ENCODE results near the gene SERINC3.

The SERINC3 gene

GRCh38 chr20:44547419-44547818 lies 25.5 kb upstream of the SERINC3 start:
- Mint-ChIP-seq H3K4me3 (no peak overlapping the region), H3K4me1 (ENCODE audit: low read depth) (no peaks in the 10 kb centered on the region), H3K27ac (no peak overlapping the region), H3K27me3 (no peaks in the 10 kb centered on the region), H3K9me3 (no peaks in the 10 kb centered on the region), H3K36me3 (ENCODE audit: low read depth) (no peaks in the 10 kb centered on the region)
- intact Hi-C loops (cut with micrococcal nuclease) = no loop called here

GRCh38 chr20:44544263-44544662 lies 22.4 kb upstream of the SERINC3 start:
- Mint-ChIP-seq H3K27ac (no peak overlapping the region), H3K4me3 (no peak overlapping the region), H3K9me3 (no peaks in the 10 kb centered on the region), H3K27me3 (no peaks in the 10 kb centered on the region), H3K4me1 (ENCODE audit: low read depth) (peaks cover 7% of the 10 kb centered on the region), H3K36me3 (ENCODE audit: low read depth) (no peaks in the 10 kb centered on the region)
- intact Hi-C loops (cut with micrococcal nuclease) = no loop called here

- H3K36me3 Mint-ChIP-seq (ENCODE audit: low read depth) = no peaks in the 10 kb centered on the region
- H3K9me3 Mint-ChIP-seq = no peaks in the 10 kb centered on the region
- intact Hi-C loops (cut with micrococcal nuclease) = no loop called here
- H3K4me3 Mint-ChIP-seq = no peak overlapping the region
- peaks cover 7% of the 10 kb centered on the region for H3K4me1 Mint-ChIP-seq (ENCODE audit: low read depth)
- H3K27me3 Mint-ChIP-seq = peaks cover 3% of the 10 kb centered on the region
- H3K27ac Mint-ChIP-seq = no peak overlapping the region
These were observed 21.5 kb upstream of the SERINC3 start for GRCh38 chr20:44543358-44543757.

- Mint-ChIP-seq H3K4me1 (ENCODE audit: low read depth) (peaks cover 7% of the 10 kb centered on the region), H3K4me3 (no peak overlapping the region), H3K9me3 (no peaks in the 10 kb centered on the region), H3K27ac (no peak overlapping the region), H3K27me3 (peaks cover 3% of the 10 kb centered on the region), H3K36me3 (ENCODE audit: low read depth) (no peaks in the 10 kb centered on the region)
- intact Hi-C loops (cut with micrococcal nuclease) = no loop called here
These were observed 21.0 kb upstream of the SERINC3 start for GRCh38 chr20:44542890-44543289.

- no peaks in the 10 kb centered on the region for H3K36me3 Mint-ChIP-seq (ENCODE audit: low read depth)
- H3K27me3 Mint-ChIP-seq = peaks cover 3% of the 10 kb centered on the region
- H3K4me3 Mint-ChIP-seq = no peak overlapping the region
- intact Hi-C loops (cut with micrococcal nuclease) = no loop called here
- H3K4me1 Mint-ChIP-seq (ENCODE audit: low read depth) = peaks cover 7% of the 10 kb centered on the region
- H3K9me3 Mint-ChIP-seq = no peaks in the 10 kb centered on the region
- H3K27ac Mint-ChIP-seq = no peak overlapping the region
These were observed 20.1 kb upstream of the SERINC3 start for GRCh38 chr20:44541992-44542391.

GRCh38 chr20:44540834-44541233 lies 19.0 kb upstream of the SERINC3 start:
- intact Hi-C loops (cut with micrococcal nuclease) = no loop called here
- Mint-ChIP-seq H3K36me3 (ENCODE audit: low read depth) (no peaks in the 10 kb centered on the region), H3K4me3 (no peak overlapping the region), H3K27ac (no peak overlapping the region), H3K27me3 (peaks cover 3% of the 10 kb centered on the region), H3K4me1 (ENCODE audit: low read depth) (peaks cover 15% of the 10 kb centered on the region), H3K9me3 (no peaks in the 10 kb centered on the region)

GRCh38 chr20:44537993-44538392 lies 16.1 kb upstream of the SERINC3 start:
- Mint-ChIP-seq H3K27me3 (peaks cover 5% of the 10 kb centered on the region), H3K4me1 (ENCODE audit: low read depth) (peaks cover 16% of the 10 kb centered on the region), H3K9me3 (no peaks in the 10 kb centered on the region), H3K27ac (no peak overlapping the region), H3K36me3 (ENCODE audit: low read depth) (no peaks in the 10 kb centered on the region), H3K4me3 (no peak overlapping the region)
- intact Hi-C loops (cut with micrococcal nuclease) = loop anchor here (10.0 kb wide), 1 partner anchor 57 kb away; no protein-coding TSS in a partner anchor

- Mint-ChIP-seq H3K27me3 (peaks cover 11% of the 10 kb centered on the region), H3K36me3 (ENCODE audit: low read depth) (no peaks in the 10 kb centered on the region), H3K27ac (no peak overlapping the region), H3K9me3 (no peaks in the 10 kb centered on the region), H3K4me1 (ENCODE audit: low read depth) (peaks cover 21% of the 10 kb centered on the region), H3K4me3 (no peak overlapping the region)
- intact Hi-C loops (cut with micrococcal nuclease) = loop anchor here (10.0 kb wide), 1 partner anchor 59 kb away; no protein-coding TSS in a partner anchor
These were observed 14.3 kb upstream of the SERINC3 start for GRCh38 chr20:44536175-44536574.

- no peak overlapping the region for H3K27ac Mint-ChIP-seq
- peaks cover 14% of the 10 kb centered on the region for H3K27me3 Mint-ChIP-seq
- H3K4me3 Mint-ChIP-seq = no peak overlapping the region
- peaks cover 15% of the 10 kb centered on the region for H3K4me1 Mint-ChIP-seq (ENCODE audit: low read depth)
- no peaks in the 10 kb centered on the region for H3K36me3 Mint-ChIP-seq (ENCODE audit: low read depth)
- intact Hi-C loops (cut with micrococcal nuclease) = loop anchor here (10.0 kb wide), 1 partner anchor 61 kb away; no protein-coding TSS in a partner anchor
- no peaks in the 10 kb centered on the region for H3K9me3 Mint-ChIP-seq
These were observed 12.1 kb upstream of the SERINC3 start for GRCh38 chr20:44533928-44534327.

- Mint-ChIP-seq H3K27ac (no peak overlapping the region), H3K27me3 (peaks cover 15% of the 10 kb centered on the region), H3K4me3 (no peak overlapping the region), H3K9me3 (no peaks in the 10 kb centered on the region), H3K4me1 (ENCODE audit: low read depth) (peaks cover 15% of the 10 kb centered on the region), H3K36me3 (ENCODE audit: low read depth) (no peaks in the 10 kb centered on the region)
- intact Hi-C loops (cut with micrococcal nuclease) = loop anchor here (10.0 kb wide), 1 partner anchor 62 kb away; no protein-coding TSS in a partner anchor
These were observed 11.1 kb upstream of the SERINC3 start for GRCh38 chr20:44532981-44533331.

GRCh38 chr20:44532259-44532980 lies 10.6 kb upstream of the SERINC3 start:
- intact Hi-C loops (cut with micrococcal nuclease) = loop anchor here (10.0 kb wide), 1 partner anchor 62 kb away; no protein-coding TSS in a partner anchor
- H3K27ac Mint-ChIP-seq = no peak overlapping the region

GRCh38 chr20:44528309-44528708 lies 6.4 kb upstream of the SERINC3 start:
- intact Hi-C loops (cut with micrococcal nuclease) = no loop called here

More at GRCh38 chr20:44532259-44532980, 10.6 kb upstream of the SERINC3 start:
- peaks cover 15% of the 10 kb centered on the region for H3K4me1 Mint-ChIP-seq (ENCODE audit: low read depth)
- H3K27me3 Mint-ChIP-seq = peaks cover 15% of the 10 kb centered on the region
- H3K4me3 Mint-ChIP-seq = no peak overlapping the region
- H3K36me3 Mint-ChIP-seq (ENCODE audit: low read depth) = no peaks in the 10 kb centered on the region
- no peaks in the 10 kb centered on the region for H3K9me3 Mint-ChIP-seq

GRCh38 chr20:44527716-44528199 lies 5.9 kb upstream of the SERINC3 start:
- intact Hi-C loops (cut with micrococcal nuclease) = no loop called here
- Mint-ChIP-seq H3K27ac (no peak overlapping the region), H3K4me1 (ENCODE audit: low read depth) (peaks cover 11% of the 10 kb centered on the region), H3K9me3 (no peaks in the 10 kb centered on the region), H3K27me3 (peaks cover 13% of the 10 kb centered on the region), H3K36me3 (ENCODE audit: low read depth) (no peaks in the 10 kb centered on the region), H3K4me3 (no peak overlapping the region)

More at GRCh38 chr20:44528309-44528708, 6.4 kb upstream of the SERINC3 start:
- Mint-ChIP-seq H3K9me3 (no peaks in the 10 kb centered on the region), H3K4me1 (ENCODE audit: low read depth) (peaks cover 11% of the 10 kb centered on the region), H3K36me3 (ENCODE audit: low read depth) (no peaks in the 10 kb centered on the region), H3K27me3 (peaks cover 13% of the 10 kb centered on the region), H3K27ac (no peak overlapping the region), H3K4me3 (no peak overlapping the region)

- Mint-ChIP-seq H3K4me1 (ENCODE audit: low read depth) (peaks cover 5% of the 10 kb centered on the region), H3K9me3 (no peaks in the 10 kb centered on the region), H3K27ac (no peak overlapping the region), H3K4me3 (no peak overlapping the region), H3K27me3 (peaks cover 6% of the 10 kb centered on the region), H3K36me3 (ENCODE audit: low read depth) (peaks cover 7% of the 10 kb centered on the region)
- intact Hi-C loops (cut with micrococcal nuclease) = no loop called here
These were observed 4.3 kb upstream of the SERINC3 start for GRCh38 chr20:44526129-44526528.

All from dendritic cell treated with granulocyte-macrophage colony-stimulating factor and Interleukin-4, amounts not matched to agents 40 ng/mL and 50 ng/mL, for 4 days (primary cell).